Measurements from ENCODE around the gene CDC42BPB.

DNA sequence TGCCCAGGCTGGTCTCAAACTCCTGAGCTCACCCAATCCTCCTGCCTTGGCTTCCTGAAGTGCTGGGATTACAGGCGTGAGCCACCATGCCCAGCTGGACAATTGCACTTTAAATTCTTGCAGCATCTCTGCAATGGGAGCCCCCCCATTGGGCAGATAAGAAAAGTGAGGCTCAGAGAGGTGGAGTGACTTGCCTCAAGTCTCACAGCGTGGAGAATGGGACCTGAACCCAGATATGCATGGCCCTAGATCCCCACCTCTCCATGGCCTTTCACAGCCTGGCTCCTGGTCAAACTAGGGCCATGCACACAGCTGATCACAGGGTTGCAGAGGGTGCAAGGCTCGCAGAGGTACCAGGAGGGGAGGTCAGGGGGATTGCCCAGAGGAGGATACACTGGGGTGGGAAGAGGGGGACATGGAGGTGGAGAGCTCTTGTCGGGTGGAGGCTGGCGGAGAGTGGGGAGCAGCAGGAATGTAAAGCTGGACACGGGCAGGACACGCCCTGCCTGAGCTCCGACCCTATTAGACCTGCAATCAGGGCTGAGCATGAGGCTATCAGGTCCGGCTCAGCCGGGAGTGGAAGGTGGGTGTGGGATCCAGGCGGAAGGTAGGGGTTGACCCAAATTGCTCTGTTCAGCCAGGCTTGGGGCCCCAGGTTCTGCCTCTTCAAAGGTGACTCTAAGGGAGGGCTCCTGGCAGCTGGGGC lies 44.1 kb upstream of the CDC42BPB start:
- TF ChIP-seq POLR2AphosphoS5 (IDR thresholded peaks at IDR 0.05; ENCODE audit: low read depth, low read length): no peak
- TF ChIP-seq, protein P1, sequence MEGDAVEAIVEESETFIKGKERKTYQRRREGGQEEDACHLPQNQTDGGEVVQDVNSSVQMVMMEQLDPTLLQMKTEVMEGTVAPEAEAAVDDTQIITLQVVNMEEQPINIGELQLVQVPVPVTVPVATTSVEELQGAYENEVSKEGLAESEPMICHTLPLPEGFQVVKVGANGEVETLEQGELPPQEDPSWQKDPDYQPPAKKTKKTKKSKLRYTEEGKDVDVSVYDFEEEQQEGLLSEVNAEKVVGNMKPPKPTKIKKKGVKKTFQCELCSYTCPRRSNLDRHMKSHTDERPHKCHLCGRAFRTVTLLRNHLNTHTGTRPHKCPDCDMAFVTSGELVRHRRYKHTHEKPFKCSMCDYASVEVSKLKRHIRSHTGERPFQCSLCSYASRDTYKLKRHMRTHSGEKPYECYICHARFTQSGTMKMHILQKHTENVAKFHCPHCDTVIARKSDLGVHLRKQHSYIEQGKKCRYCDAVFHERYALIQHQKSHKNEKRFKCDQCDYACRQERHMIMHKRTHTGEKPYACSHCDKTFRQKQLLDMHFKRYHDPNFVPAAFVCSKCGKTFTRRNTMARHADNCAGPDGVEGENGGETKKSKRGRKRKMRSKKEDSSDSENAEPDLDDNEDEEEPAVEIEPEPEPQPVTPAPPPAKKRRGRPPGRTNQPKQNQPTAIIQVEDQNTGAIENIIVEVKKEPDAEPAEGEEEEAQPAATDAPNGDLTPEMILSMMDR (IDR thresholded peaks at IDR 0.05): no peak

Data from Panc1 (cell line).